Natural killer cell (primary cell): ENCODE data around the gene RGPD3. TPM values are rescaled to one million over a fixed set of nuclear protein-coding genes. Genes with fewer than 3 reads are reported as not detected.

Experiments used
- ATAC-seq, 3 donors: fragments of 150-1000 bp in 2 of 3; fragments of 200-7000 bp in 1 of 3; cut with Tn5 transposase; 1 replicate in 1 of 3; 2 replicates in 2 of 3; pipeline ENCODE4 v1.10.0; 2021; ENCODE audit warnings: mild to moderate bottlenecking in 2 of 3, moderate library complexity in 2 of 3
- DNase-seq, 2 donors: peaks; one replicate each; pipeline versions ENCODE4 v3.0.0 to v3.0.0-alpha.2; 2013 to 2021; ENCODE audit warnings: mixed read lengths in 1 of 2
- H3K27ac ChIP-seq: one replicate; pipeline ENCODE4 v1.5.1; 2013; ENCODE audit warnings: mild to moderate bottlenecking, low read length
- H3K27me3 ChIP-seq: one replicate; pipeline ENCODE4 v1.6.1; 2013; ENCODE audit warnings: low read length; ENCODE audit not compliant: control insufficient read depth, insufficient read depth
- H3K36me3 ChIP-seq: one replicate; pipeline ENCODE4 v1.6.1; 2013; ENCODE audit warnings: low read length; ENCODE audit not compliant: control insufficient read depth, insufficient read depth
- H3K4me1 ChIP-seq: one replicate; pipeline ENCODE4 v1.6.1; 2013; ENCODE audit warnings: low read length; ENCODE audit not compliant: control insufficient read depth, insufficient read depth
- H3K4me3 ChIP-seq: one replicate; pipeline ENCODE4 v1.5.1; 2013; ENCODE audit warnings: low read length
- H3K9me3 ChIP-seq: one replicate; pipeline ENCODE4 v1.6.1; 2013; ENCODE audit warnings: low read length; ENCODE audit not compliant: control insufficient read depth, insufficient read depth
- H3K27ac Mint-ChIP-seq, 2 donors: one replicate each; pipeline ENCODE4 v1.8.0; 2022; ENCODE audit warnings: mild to moderate bottlenecking in 2 of 2, mixed read lengths in 2 of 2, moderate library complexity in 1 of 2
- H3K27me3 Mint-ChIP-seq, 2 donors: one replicate each; pipeline ENCODE4 v1.8.0; 2022; ENCODE audit warnings: low read depth in 2 of 2, mixed read lengths in 2 of 2
- H3K36me3 Mint-ChIP-seq: one replicate; pipeline ENCODE4 v1.8.0; 2022; ENCODE audit warnings: mixed read lengths
- H3K4me1 Mint-ChIP-seq, 2 donors: one replicate each; pipeline ENCODE4 v1.8.0; 2022; ENCODE audit warnings: mixed read lengths in 2 of 2
- H3K4me3 Mint-ChIP-seq: one replicate; pipeline ENCODE4 v1.8.0; 2022; ENCODE audit warnings: mild to moderate bottlenecking, moderate library complexity, mixed read lengths
- H3K9me3 Mint-ChIP-seq, 2 donors: one replicate each; pipeline ENCODE4 v1.8.0; 2022; ENCODE audit warnings: mixed read lengths in 2 of 2
- CTCF ChIP-seq: fragments of 200-600 bp; IDR thresholded peaks from one replicate; pipeline ENCODE4 v1.8.0; 2022; ENCODE audit warnings: antibody characterized with exemption
- WGBS: methylation state at CpG from one replicate; pipeline ENCODE4 v1.1.7; 2013; ENCODE audit warnings: missing lambda C conversion rate; ENCODE audit not compliant: insufficient coverage; 5-methylcytosine and 5-hydroxymethylcytosine counted together
- intact Hi-C: fragments of 100-400 bp; cut with micrococcal nuclease; formaldehyde crosslinking; loops from one replicate; pipeline ENCODE4 v1.14.2; 2022
- total RNA-seq, 4 donors: library from RNA; stranded (reverse); fragments of 120-200 nt in 1 of 4; gene quantifications; one replicate each; pipeline versions ENCODE4 v1.2.3 to v1.2.4, GENCODE V29; 2013 to 2022

Gene RGPD3
- total RNA-seq, 3 donors from 2014 or later (not counting 1 experiment from before 2014, with no cell fraction given): 0.32 to 0.73 TPM; not detected in 1

GRCh38 chr2:106350980-106351379 is 117.2 kb downstream of the RGPD3 start:
- H3K36me3 ChIP-seq: no peaks in the 10 kb centered on the region
- Mint-ChIP-seq H3K9me3 (no peaks in the 10 kb centered on the region), H3K4me1 (no peaks in the 10 kb centered on the region), H3K36me3 (no peaks in the 10 kb centered on the region), H3K27me3 (peaks cover 0 to 8% of the 10 kb centered on the region in 2 donors), H3K27ac (no peak overlapping the region), H3K4me3 (no peak overlapping the region)
- no peaks in the 10 kb centered on the region for H3K27me3 ChIP-seq
- DNase-seq: no peak
- H3K4me1 ChIP-seq: no peaks in the 10 kb centered on the region
- intact Hi-C loops: no loop called here
- H3K9me3 ChIP-seq: no peaks in the 10 kb centered on the region
- WGBS: 79% methylated on average over 1 of the region's 2 CpGs
- no peak overlapping the region for H3K27ac ChIP-seq
- no peak overlapping the region for H3K4me3 ChIP-seq
- no peak for ATAC-seq
- TF ChIP-seq CTCF: no peak

- Mint-ChIP-seq H3K27ac (no peak overlapping the region), H3K36me3 (no peaks in the 10 kb centered on the region), H3K4me3 (no peak overlapping the region), H3K4me1 (no peaks in the 10 kb centered on the region), H3K9me3 (no peaks in the 10 kb centered on the region), H3K27me3 (no peaks in the 10 kb centered on the region)
- no peak for TF ChIP-seq CTCF
- no peak for ATAC-seq
- no peaks in the 10 kb centered on the region for H3K9me3 ChIP-seq
- no peaks in the 10 kb centered on the region for H3K36me3 ChIP-seq
- 95% methylated on average over 12 of the region's 12 CpGs for WGBS
- no peak overlapping the region for H3K27ac ChIP-seq
- no peaks in the 10 kb centered on the region for H3K4me1 ChIP-seq
- H3K27me3 ChIP-seq: no peaks in the 10 kb centered on the region
- intact Hi-C loops: no loop called here
- no peak for DNase-seq
- no peak overlapping the region for H3K4me3 ChIP-seq
Observed at GRCh38 chr2:106344302-106344701, 123.9 kb downstream of the RGPD3 start.

GRCh38 chr2:106343274-106343673 is 124.9 kb downstream of the RGPD3 start:
- no peaks in the 10 kb centered on the region for H3K4me1 ChIP-seq
- 94% methylated on average over 16 of the region's 16 CpGs for WGBS
- DNase-seq (no peak), ATAC-seq (no peak)
- H3K27ac Mint-ChIP-seq: no peak overlapping the region
- no peak overlapping the region for H3K4me3 Mint-ChIP-seq
- no peaks in the 10 kb centered on the region for H3K9me3 Mint-ChIP-seq
- intact Hi-C loops: no loop called here
- no peaks in the 10 kb centered on the region for H3K27me3 Mint-ChIP-seq
- TF ChIP-seq CTCF: no peak
- no peaks in the 10 kb centered on the region for H3K36me3 Mint-ChIP-seq
- H3K9me3 ChIP-seq: no peaks in the 10 kb centered on the region
- no peaks in the 10 kb centered on the region for H3K36me3 ChIP-seq
- H3K27ac ChIP-seq: no peak overlapping the region
- H3K27me3 ChIP-seq: no peaks in the 10 kb centered on the region
- no peak overlapping the region for H3K4me3 ChIP-seq
- H3K4me1 Mint-ChIP-seq: no peaks in the 10 kb centered on the region

GRCh38 chr2:106342831-106343251 is 125.4 kb downstream of the RGPD3 start:
- no peaks in the 10 kb centered on the region for H3K9me3 Mint-ChIP-seq
- no peak for TF ChIP-seq CTCF
- intact Hi-C loops: no loop called here

More at GRCh38 chr2:106342831-106343251, 125.4 kb downstream of the RGPD3 start:
- H3K27ac Mint-ChIP-seq: no peak overlapping the region
- no peaks in the 10 kb centered on the region for H3K27me3 Mint-ChIP-seq
- ATAC-seq: no peak
- H3K36me3 Mint-ChIP-seq: no peaks in the 10 kb centered on the region
- 94% methylated on average over 24 of the region's 25 CpGs for WGBS
- Histone ChIP-seq H3K27me3 (no peaks in the 10 kb centered on the region), H3K4me1 (no peaks in the 10 kb centered on the region), H3K4me3 (no peak overlapping the region), H3K9me3 (no peaks in the 10 kb centered on the region), H3K36me3 (no peaks in the 10 kb centered on the region), H3K27ac (no peak overlapping the region)
- H3K4me3 Mint-ChIP-seq: no peak overlapping the region
- no peak for DNase-seq
- H3K4me1 Mint-ChIP-seq: no peaks in the 10 kb centered on the region
